H1 (cell line): ENCODE data around the gene CWC27. TPM values are rescaled to one million over a fixed set of nuclear protein-coding genes. Genes with fewer than 3 reads are reported as not detected.

Source experiments
- polyA plus RNA-seq, 7 experiments: library from polyadenylated mRNA; depleted of rRNA in 3 of 7; stranded (reverse) in 5 of 7; unstranded in 2 of 7; fragments of >200 nt in 5 of 7; fragments of 200-250 nt in 2 of 7; gene quantifications; 1 replicate in 5 of 7; 2 replicates in 1 of 7; 4 replicates in 1 of 7; pipeline versions ENCODE4 v1.2.1 to v1.2.3, GENCODE V29; 2011 to 2013; ENCODE audit warnings: missing spikeins in 2 of 7, mixed read lengths in 2 of 7
- total RNA-seq: library from RNA; stranded (reverse); fragmentation: NEBNext Ultra II Directional; extraction: Animal tissue kit (Norgen Biotek cat#: 25700); gene quantifications from 2 replicates; pipeline ENCODE4 v1.2.1, GENCODE V29; 2021
- TF ChIP-seq, protein P1 (sequence below): fragments of 300-600 bp; sonication (generic); IDR thresholded peaks from 2 replicates; pipeline ENCODE4 v1.7.1; 2012; ENCODE audit warnings: low read length, moderate library complexity, mild to moderate bottlenecking, inconsistent platforms; ENCODE audit not compliant: insufficient replicate concordance

CWC27 gene
- total and polyA plus RNA-seq, 2 of the 8 experiments (the other 6 are each of a cell fraction or from before 2014, with no cell fraction given): 24.9 to 43.4 TPM

DNA sequence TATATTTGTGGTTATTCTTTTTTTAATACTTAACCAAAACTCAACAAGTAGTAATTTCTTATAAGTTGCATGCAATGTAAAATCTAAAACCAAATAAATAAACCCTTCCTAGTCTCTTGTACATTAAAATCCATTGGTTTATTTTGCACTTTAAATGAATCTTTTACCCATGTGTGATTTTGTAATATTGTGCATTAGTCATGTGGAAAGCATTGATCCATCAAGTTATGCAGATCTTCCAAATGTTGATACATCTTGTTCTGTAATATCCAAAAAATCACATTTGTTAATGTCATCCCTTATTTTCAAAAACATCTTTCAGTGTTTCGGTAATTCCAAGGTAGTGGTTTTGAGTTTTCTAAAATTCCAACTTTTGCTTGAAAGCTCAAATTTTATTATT, 63.3 kb downstream of the CWC27 start (continued):
- TF ChIP-seq, protein P1, sequence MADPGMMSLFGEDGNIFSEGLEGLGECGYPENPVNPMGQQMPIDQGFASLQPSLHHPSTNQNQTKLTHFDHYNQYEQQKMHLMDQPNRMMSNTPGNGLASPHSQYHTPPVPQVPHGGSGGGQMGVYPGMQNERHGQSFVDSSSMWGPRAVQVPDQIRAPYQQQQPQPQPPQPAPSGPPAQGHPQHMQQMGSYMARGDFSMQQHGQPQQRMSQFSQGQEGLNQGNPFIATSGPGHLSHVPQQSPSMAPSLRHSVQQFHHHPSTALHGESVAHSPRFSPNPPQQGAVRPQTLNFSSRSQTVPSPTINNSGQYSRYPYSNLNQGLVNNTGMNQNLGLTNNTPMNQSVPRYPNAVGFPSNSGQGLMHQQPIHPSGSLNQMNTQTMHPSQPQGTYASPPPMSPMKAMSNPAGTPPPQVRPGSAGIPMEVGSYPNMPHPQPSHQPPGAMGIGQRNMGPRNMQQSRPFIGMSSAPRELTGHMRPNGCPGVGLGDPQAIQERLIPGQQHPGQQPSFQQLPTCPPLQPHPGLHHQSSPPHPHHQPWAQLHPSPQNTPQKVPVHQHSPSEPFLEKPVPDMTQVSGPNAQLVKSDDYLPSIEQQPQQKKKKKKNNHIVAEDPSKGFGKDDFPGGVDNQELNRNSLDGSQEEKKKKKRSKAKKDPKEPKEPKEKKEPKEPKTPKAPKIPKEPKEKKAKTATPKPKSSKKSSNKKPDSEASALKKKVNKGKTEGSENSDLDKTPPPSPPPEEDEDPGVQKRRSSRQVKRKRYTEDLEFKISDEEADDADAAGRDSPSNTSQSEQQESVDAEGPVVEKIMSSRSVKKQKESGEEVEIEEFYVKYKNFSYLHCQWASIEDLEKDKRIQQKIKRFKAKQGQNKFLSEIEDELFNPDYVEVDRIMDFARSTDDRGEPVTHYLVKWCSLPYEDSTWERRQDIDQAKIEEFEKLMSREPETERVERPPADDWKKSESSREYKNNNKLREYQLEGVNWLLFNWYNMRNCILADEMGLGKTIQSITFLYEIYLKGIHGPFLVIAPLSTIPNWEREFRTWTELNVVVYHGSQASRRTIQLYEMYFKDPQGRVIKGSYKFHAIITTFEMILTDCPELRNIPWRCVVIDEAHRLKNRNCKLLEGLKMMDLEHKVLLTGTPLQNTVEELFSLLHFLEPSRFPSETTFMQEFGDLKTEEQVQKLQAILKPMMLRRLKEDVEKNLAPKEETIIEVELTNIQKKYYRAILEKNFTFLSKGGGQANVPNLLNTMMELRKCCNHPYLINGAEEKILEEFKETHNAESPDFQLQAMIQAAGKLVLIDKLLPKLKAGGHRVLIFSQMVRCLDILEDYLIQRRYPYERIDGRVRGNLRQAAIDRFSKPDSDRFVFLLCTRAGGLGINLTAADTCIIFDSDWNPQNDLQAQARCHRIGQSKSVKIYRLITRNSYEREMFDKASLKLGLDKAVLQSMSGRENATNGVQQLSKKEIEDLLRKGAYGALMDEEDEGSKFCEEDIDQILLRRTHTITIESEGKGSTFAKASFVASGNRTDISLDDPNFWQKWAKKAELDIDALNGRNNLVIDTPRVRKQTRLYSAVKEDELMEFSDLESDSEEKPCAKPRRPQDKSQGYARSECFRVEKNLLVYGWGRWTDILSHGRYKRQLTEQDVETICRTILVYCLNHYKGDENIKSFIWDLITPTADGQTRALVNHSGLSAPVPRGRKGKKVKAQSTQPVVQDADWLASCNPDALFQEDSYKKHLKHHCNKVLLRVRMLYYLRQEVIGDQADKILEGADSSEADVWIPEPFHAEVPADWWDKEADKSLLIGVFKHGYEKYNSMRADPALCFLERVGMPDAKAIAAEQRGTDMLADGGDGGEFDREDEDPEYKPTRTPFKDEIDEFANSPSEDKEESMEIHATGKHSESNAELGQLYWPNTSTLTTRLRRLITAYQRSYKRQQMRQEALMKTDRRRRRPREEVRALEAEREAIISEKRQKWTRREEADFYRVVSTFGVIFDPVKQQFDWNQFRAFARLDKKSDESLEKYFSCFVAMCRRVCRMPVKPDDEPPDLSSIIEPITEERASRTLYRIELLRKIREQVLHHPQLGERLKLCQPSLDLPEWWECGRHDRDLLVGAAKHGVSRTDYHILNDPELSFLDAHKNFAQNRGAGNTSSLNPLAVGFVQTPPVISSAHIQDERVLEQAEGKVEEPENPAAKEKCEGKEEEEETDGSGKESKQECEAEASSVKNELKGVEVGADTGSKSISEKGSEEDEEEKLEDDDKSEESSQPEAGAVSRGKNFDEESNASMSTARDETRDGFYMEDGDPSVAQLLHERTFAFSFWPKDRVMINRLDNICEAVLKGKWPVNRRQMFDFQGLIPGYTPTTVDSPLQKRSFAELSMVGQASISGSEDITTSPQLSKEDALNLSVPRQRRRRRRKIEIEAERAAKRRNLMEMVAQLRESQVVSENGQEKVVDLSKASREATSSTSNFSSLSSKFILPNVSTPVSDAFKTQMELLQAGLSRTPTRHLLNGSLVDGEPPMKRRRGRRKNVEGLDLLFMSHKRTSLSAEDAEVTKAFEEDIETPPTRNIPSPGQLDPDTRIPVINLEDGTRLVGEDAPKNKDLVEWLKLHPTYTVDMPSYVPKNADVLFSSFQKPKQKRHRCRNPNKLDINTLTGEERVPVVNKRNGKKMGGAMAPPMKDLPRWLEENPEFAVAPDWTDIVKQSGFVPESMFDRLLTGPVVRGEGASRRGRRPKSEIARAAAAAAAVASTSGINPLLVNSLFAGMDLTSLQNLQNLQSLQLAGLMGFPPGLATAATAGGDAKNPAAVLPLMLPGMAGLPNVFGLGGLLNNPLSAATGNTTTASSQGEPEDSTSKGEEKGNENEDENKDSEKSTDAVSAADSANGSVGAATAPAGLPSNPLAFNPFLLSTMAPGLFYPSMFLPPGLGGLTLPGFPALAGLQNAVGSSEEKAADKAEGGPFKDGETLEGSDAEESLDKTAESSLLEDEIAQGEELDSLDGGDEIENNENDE: no peak
